HG02588 (cell line): Measurements from ENCODE around the gene ATOSB.
A peak's percentile ranks its signal among the peaks of the same experiment; 100 is the strongest.

Source experiments
- ATAC-seq: cut with Tn5 transposase; IDR thresholded peaks from one replicate; pipeline ENCODE4 v1.9.1; 2021; ENCODE audit warnings: mild to moderate bottlenecking, moderate library complexity; ENCODE audit not compliant: unreplicated experiment

Gene ATOSB

GRCh38 chr9:35096035-35096849 is 19.4 kb downstream of the ATOSB start, which contains the start of gene PIGO:
Gene PIGO (minus strand): TSS chr9:35096591. CDS start chr9:35095565, 1,026 bp downstream.
- peak; percentile 82 for ATAC-seq

- ATAC-seq = no peak
Measured at GRCh38 chr9:35091536-35091935, 24.1 kb downstream of the ATOSB start.

- ATAC-seq = no peak
Measured at GRCh38 chr9:35089434-35089833, 26.2 kb downstream of the ATOSB start.

GRCh38 chr9:35085078-35085477 is 30.6 kb downstream of the ATOSB start:
- no peak for ATAC-seq

GRCh38 chr9:35079426-35080341 is 36.0 kb downstream of the ATOSB start, which contains the start of gene FANCG:
Gene FANCG (minus strand): TSS chr9:35079942. CDS start chr9:35079524, 418 bp downstream.
- ATAC-seq = peak; percentile 88

GRCh38 chr9:35079041-35079425 is 36.6 kb downstream of the ATOSB start:
- no peak for ATAC-seq

GRCh38 chr9:35078066-35078465 is 37.6 kb downstream of the ATOSB start:
- no peak for ATAC-seq

GRCh38 chr9:35076848-35077247 is 38.8 kb downstream of the ATOSB start:
- ATAC-seq = no peak

GRCh38 chr9:35075358-35075757 is 40.3 kb downstream of the ATOSB start:
- no peak for ATAC-seq

GRCh38 chr9:35074791-35075190 is 40.9 kb downstream of the ATOSB start:
- no peak for ATAC-seq

GRCh38 chr9:35074141-35074540 is 41.5 kb downstream of the ATOSB start:
- no peak for ATAC-seq

- no peak for ATAC-seq
Measured at GRCh38 chr9:35073279-35073612, 42.4 kb downstream of the ATOSB start.

GRCh38 chr9:35072461-35073278 is 43.0 kb downstream of the ATOSB start, which contains the start of gene VCP:
Gene VCP (minus strand): TSS chr9:35072625. CDS start chr9:35072353, 272 bp downstream.
- ATAC-seq = peak; percentile 86

GRCh38 chr9:35071814-35072460 is 43.7 kb downstream of the ATOSB start:
- peak; percentile 44 for ATAC-seq

GRCh38 chr9:35070823-35071813 is 44.5 kb downstream of the ATOSB start:
- no peak for ATAC-seq

GRCh38 chr9:35069020-35069419 is 46.6 kb downstream of the ATOSB start:
- no peak for ATAC-seq

GRCh38 chr9:35067056-35067455 is 48.6 kb downstream of the ATOSB start:
- no peak for ATAC-seq

- ATAC-seq = no peak
Measured at GRCh38 chr9:35060548-35061207, 55.0 kb downstream of the ATOSB start.

- ATAC-seq = no peak
Measured at GRCh38 chr9:35059438-35059837, 56.2 kb downstream of the ATOSB start.
